CD4-positive, CD25-positive, alpha-beta regulatory T cell (primary cell): ENCODE measurements around the gene PITPNB. TPM values are rescaled to one million over a fixed set of nuclear protein-coding genes. Genes with fewer than 3 reads are reported as not detected.

Source experiments
- ATAC-seq, 2 donors: fragments of 150-1000 bp; cut with Tn5 transposase; one replicate each; pipeline ENCODE4 v1.10.0; 2021; ENCODE audit warnings: low read depth in 2 of 2, moderate number of reproducible peaks in 2 of 2, moderate library complexity in 1 of 2
- DNase-seq, 3 donors: peaks; one replicate each; pipeline versions ENCODE4 v3.0.0 to v3.0.0-alpha.2; 2012 to 2022; ENCODE audit warnings: mixed read lengths in 1 of 3
- H3K27ac ChIP-seq: one replicate; pipeline ENCODE4 v1.7.0; 2013; ENCODE audit warnings: mild to moderate bottlenecking, low read length; ENCODE audit not compliant: insufficient read depth, poor library complexity, severe bottlenecking
- H3K27me3 ChIP-seq: one replicate; pipeline ENCODE4 v1.7.0; 2013; ENCODE audit warnings: low read length; ENCODE audit not compliant: control insufficient read depth, insufficient read depth
- H3K36me3 ChIP-seq: one replicate; pipeline ENCODE4 v1.7.0; 2013; ENCODE audit warnings: mild to moderate bottlenecking, low read length, moderate library complexity; ENCODE audit not compliant: control insufficient read depth, insufficient read depth
- H3K4me1 ChIP-seq: 2 replicates; pipeline ENCODE4 v1.7.0; 2013; ENCODE audit warnings: mild to moderate bottlenecking, low read length; ENCODE audit not compliant: insufficient read depth, control insufficient read depth, poor library complexity, severe bottlenecking
- H3K4me3 ChIP-seq: one replicate; pipeline ENCODE4 v1.7.0; 2013; ENCODE audit warnings: low read depth, mild to moderate bottlenecking, low read length, moderate library complexity
- H3K9me3 ChIP-seq, 2 experiments: 1 replicate in 1 of 2; 2 replicates in 1 of 2; pipeline ENCODE4 v1.7.0; 2013; ENCODE audit warnings: low read length in 2 of 2, mild to moderate bottlenecking in 1 of 2, moderate library complexity in 1 of 2; ENCODE audit not compliant: control insufficient read depth in 2 of 2
- H3K27ac Mint-ChIP-seq, 3 donors: one replicate each; pipeline ENCODE4 v1.8.0; 2020 to 2022; ENCODE audit warnings: mild to moderate bottlenecking in 3 of 3, mixed read lengths in 3 of 3, moderate library complexity in 2 of 3
- H3K27me3 Mint-ChIP-seq: one replicate; pipeline ENCODE4 v1.8.0; 2022; ENCODE audit warnings: mild to moderate bottlenecking, mixed read lengths
- H3K36me3 Mint-ChIP-seq: one replicate; pipeline ENCODE4 v1.8.0; 2020; ENCODE audit warnings: mixed read lengths
- H3K4me1 Mint-ChIP-seq, 4 donors: one replicate each; pipeline ENCODE4 v1.8.0; 2020 to 2022; ENCODE audit warnings: mixed read lengths in 4 of 4, mild to moderate bottlenecking in 1 of 4
- H3K4me3 Mint-ChIP-seq, 4 donors: one replicate each; pipeline ENCODE4 v1.8.0; 2020 to 2022; ENCODE audit warnings: mild to moderate bottlenecking in 4 of 4, mixed read lengths in 4 of 4, moderate library complexity in 3 of 4
- H3K9me3 Mint-ChIP-seq, 7 donors: one replicate each; pipeline ENCODE4 v1.8.0; 2020 to 2022; ENCODE audit warnings: mixed read lengths in 7 of 7, mild to moderate bottlenecking in 3 of 7, moderate library complexity in 2 of 7
- polyA plus RNA-seq, 4 donors: library from polyadenylated mRNA; unstranded; fragments of 300-500 nt; fragmentation: Illumina TruSeq; gene quantifications; one replicate each; pipeline ENCODE4 v1.2.3, GENCODE V29; 2021
- total RNA-seq: library from RNA; stranded (reverse); gene quantifications from one replicate; pipeline ENCODE4 v1.2.3, GENCODE V29; 2022

The PITPNB gene
- total and polyA plus RNA-seq, 5 donors from 2014 or later: 59.3 to 69.3 (median 64.7) TPM

- peaks cover 11% of the 10 kb centered on the region for H3K36me3 Mint-ChIP-seq
- H3K27me3 ChIP-seq: no peaks in the 10 kb centered on the region
- H3K9me3 Mint-ChIP-seq: no peaks in the 10 kb centered on the region
- no peak for ATAC-seq
- DNase-seq: no peak
- no peaks in the 10 kb centered on the region for H3K4me1 ChIP-seq
- no peaks in the 10 kb centered on the region for H3K27me3 Mint-ChIP-seq
- H3K4me1 Mint-ChIP-seq: peaks cover 0 to 4% (median 0%) of the 10 kb centered on the region in 4 donors
- H3K27ac ChIP-seq: no peak overlapping the region
- no peak overlapping the region for H3K4me3 Mint-ChIP-seq
- H3K27ac Mint-ChIP-seq: no peak overlapping the region
- no peaks in the 10 kb centered on the region for H3K9me3 ChIP-seq
- no peaks in the 10 kb centered on the region for H3K36me3 ChIP-seq
- H3K4me3 ChIP-seq: no peak overlapping the region
These were observed 33.0 kb upstream of the PITPNB start for GRCh38 chr22:27952091-27952490.

GRCh38 chr22:27949421-27949820 lies 30.4 kb upstream of the PITPNB start:
- no peak overlapping the region for H3K27ac Mint-ChIP-seq
- no peak overlapping the region for H3K27ac ChIP-seq
- H3K4me1 Mint-ChIP-seq: peaks cover 3 to 15% (median 9%) of the 10 kb centered on the region in 4 donors
- no peak overlapping the region for H3K4me3 Mint-ChIP-seq
- H3K4me3 ChIP-seq: no peak overlapping the region
- peaks cover 15% of the 10 kb centered on the region for H3K36me3 Mint-ChIP-seq
- no peaks in the 10 kb centered on the region for H3K27me3 ChIP-seq
- H3K27me3 Mint-ChIP-seq: no peaks in the 10 kb centered on the region
- no peaks in the 10 kb centered on the region for H3K9me3 Mint-ChIP-seq
- DNase-seq: no peak
- ATAC-seq: no peak
- no peaks in the 10 kb centered on the region for H3K9me3 ChIP-seq
- H3K36me3 ChIP-seq: no peaks in the 10 kb centered on the region
- H3K4me1 ChIP-seq: peaks cover 3% of the 10 kb centered on the region

- Histone ChIP-seq H3K9me3 (no peaks in the 10 kb centered on the region), H3K27me3 (no peaks in the 10 kb centered on the region), H3K4me3 (no peak overlapping the region), H3K27ac (no peak overlapping the region), H3K36me3 (no peaks in the 10 kb centered on the region), H3K4me1 (peaks cover 3% of the 10 kb centered on the region)
- Mint-ChIP-seq H3K27me3 (no peaks in the 10 kb centered on the region), H3K36me3 (peaks cover 15% of the 10 kb centered on the region), H3K4me1 (peaks cover 6 to 18% (median 12%) of the 10 kb centered on the region in 4 donors), H3K9me3 (no peaks in the 10 kb centered on the region), H3K27ac (no peak overlapping the region), H3K4me3 (no peak overlapping the region)
- ATAC-seq (no peak), DNase-seq (no peak)
These were observed 29.5 kb upstream of the PITPNB start for GRCh38 chr22:27948569-27948968.

GRCh38 chr22:27947448-27947847 lies 28.4 kb upstream of the PITPNB start:
- Histone ChIP-seq H3K9me3 (no peaks in the 10 kb centered on the region), H3K4me3 (no peak overlapping the region), H3K27ac (no peak overlapping the region), H3K27me3 (no peaks in the 10 kb centered on the region), H3K36me3 (no peaks in the 10 kb centered on the region), H3K4me1 (peaks cover 3% of the 10 kb centered on the region)
- H3K4me1 Mint-ChIP-seq: peaks cover 6 to 18% (median 12%) of the 10 kb centered on the region in 4 donors
- H3K4me3 Mint-ChIP-seq: no peak overlapping the region
- H3K36me3 Mint-ChIP-seq: peaks cover 11% of the 10 kb centered on the region
- no peaks in the 10 kb centered on the region for H3K27me3 Mint-ChIP-seq
- peak overlapping the region in 1 of 3 donors; percentile 34 for H3K27ac Mint-ChIP-seq
- no peaks in the 10 kb centered on the region for H3K9me3 Mint-ChIP-seq
- DNase-seq: no peak
- no peak for ATAC-seq

GRCh38 chr22:27941143-27941542 lies 22.1 kb upstream of the PITPNB start:
- H3K27me3 Mint-ChIP-seq: no peaks in the 10 kb centered on the region
- no peak for ATAC-seq
- Histone ChIP-seq H3K4me3 (no peak overlapping the region), H3K27me3 (no peaks in the 10 kb centered on the region), H3K4me1 (peaks cover 3% of the 10 kb centered on the region), H3K9me3 (no peaks in the 10 kb centered on the region), H3K27ac (no peak overlapping the region), H3K36me3 (no peaks in the 10 kb centered on the region)
- no peak for DNase-seq
- peaks cover 6 to 20% (median 17%) of the 10 kb centered on the region in 4 donors for H3K4me1 Mint-ChIP-seq
- H3K27ac Mint-ChIP-seq: no peak overlapping the region
- H3K36me3 Mint-ChIP-seq: peaks cover 33% of the 10 kb centered on the region
- H3K4me3 Mint-ChIP-seq: no peak overlapping the region
- no peaks in the 10 kb centered on the region for H3K9me3 Mint-ChIP-seq

GRCh38 chr22:27937453-27937852 lies 18.4 kb upstream of the PITPNB start:
- peaks cover 2 to 14% (median 6%) of the 10 kb centered on the region in 4 donors for H3K4me1 Mint-ChIP-seq
- no peak overlapping the region for H3K4me3 Mint-ChIP-seq
- H3K9me3 Mint-ChIP-seq: no peaks in the 10 kb centered on the region
- ATAC-seq (no peak), DNase-seq (no peak)
- no peaks in the 10 kb centered on the region for H3K27me3 ChIP-seq
- H3K27ac ChIP-seq: no peak overlapping the region
- no peaks in the 10 kb centered on the region for H3K27me3 Mint-ChIP-seq
- no peaks in the 10 kb centered on the region for H3K4me1 ChIP-seq
- no peaks in the 10 kb centered on the region for H3K36me3 ChIP-seq
- no peaks in the 10 kb centered on the region for H3K9me3 ChIP-seq
- no peak overlapping the region for H3K27ac Mint-ChIP-seq
- H3K4me3 ChIP-seq: no peak overlapping the region
- peaks cover 43% of the 10 kb centered on the region for H3K36me3 Mint-ChIP-seq

- no peaks in the 10 kb centered on the region for H3K36me3 ChIP-seq
- Mint-ChIP-seq H3K9me3 (no peaks in the 10 kb centered on the region), H3K4me3 (no peak overlapping the region), H3K27ac (no peak overlapping the region), H3K36me3 (peaks cover 31% of the 10 kb centered on the region), H3K4me1 (peaks cover 0 to 14% (median 5%) of the 10 kb centered on the region in 4 donors), H3K27me3 (no peaks in the 10 kb centered on the region)
- no peaks in the 10 kb centered on the region for H3K9me3 ChIP-seq
- no peaks in the 10 kb centered on the region for H3K27me3 ChIP-seq
- no peak overlapping the region for H3K4me3 ChIP-seq
- H3K27ac ChIP-seq: no peak overlapping the region
- no peak for ATAC-seq
- DNase-seq: no peak
- no peaks in the 10 kb centered on the region for H3K4me1 ChIP-seq
These were observed 16.8 kb upstream of the PITPNB start for GRCh38 chr22:27935897-27936296.

GRCh38 chr22:27934069-27934468 lies 15.0 kb upstream of the PITPNB start:
- H3K4me1 ChIP-seq: no peaks in the 10 kb centered on the region
- no peaks in the 10 kb centered on the region for H3K9me3 ChIP-seq
- H3K9me3 Mint-ChIP-seq: no peaks in the 10 kb centered on the region
- H3K27me3 ChIP-seq: no peaks in the 10 kb centered on the region
- DNase-seq (no peak), ATAC-seq (no peak)
- peaks cover 5% of the 10 kb centered on the region for H3K27me3 Mint-ChIP-seq
- peaks cover 0 to 13% (median 8%) of the 10 kb centered on the region in 4 donors for H3K4me1 Mint-ChIP-seq
- H3K4me3 ChIP-seq: no peak overlapping the region
- H3K4me3 Mint-ChIP-seq: peak overlapping the region in 1 of 4 donors; percentile 77
- no peak overlapping the region for H3K27ac Mint-ChIP-seq
- H3K36me3 Mint-ChIP-seq: peaks cover 26% of the 10 kb centered on the region
- no peaks in the 10 kb centered on the region for H3K36me3 ChIP-seq
- no peak overlapping the region for H3K27ac ChIP-seq
